H9 (cell line): Measurements from ENCODE around the gene RAB3B. TPM values are rescaled to one million over a fixed set of nuclear protein-coding genes. Genes with fewer than 3 reads are reported as not detected.

Source experiments
- DNase-seq: peaks from one replicate; pipeline ENCODE4 v3.0.0-alpha.2; 2017
- H2AFZ ChIP-seq: one replicate; pipeline ENCODE4 v1.6.1; 2013; ENCODE audit warnings: mild to moderate bottlenecking, low read length, control low read depth, moderate library complexity
- H2AK5ac ChIP-seq: 2 replicates; pipeline ENCODE4 v1.6.1; 2013; ENCODE audit warnings: low read length, control low read depth, mixed read lengths; ENCODE audit not compliant: insufficient read length
- H2BK120ac ChIP-seq: one replicate; pipeline ENCODE4 v1.6.1; 2013; ENCODE audit warnings: low read depth, mild to moderate bottlenecking, low read length, control low read depth, inconsistent platforms; ENCODE audit not compliant: poor library complexity, severe bottlenecking
- H2BK12ac ChIP-seq: 2 replicates; pipeline ENCODE4 v1.6.1; 2013; ENCODE audit warnings: low read length, control low read depth, mixed read lengths, low read depth; ENCODE audit not compliant: insufficient read length
- H2BK15ac ChIP-seq: 2 replicates; pipeline ENCODE4 v1.6.1; 2013; ENCODE audit warnings: low read depth, low read length, control low read depth
- H2BK20ac ChIP-seq: one replicate; pipeline ENCODE4 v1.6.1; 2013; ENCODE audit warnings: low read depth, mild to moderate bottlenecking, low read length, control low read depth, inconsistent platforms; ENCODE audit not compliant: poor library complexity, severe bottlenecking
- H2BK5ac ChIP-seq: 2 replicates; pipeline ENCODE4 v1.6.1; 2013; ENCODE audit warnings: low read length, control low read depth, mixed read lengths; ENCODE audit not compliant: insufficient read length
- H3K14ac ChIP-seq: 2 replicates; pipeline ENCODE4 v1.6.1; 2013; ENCODE audit warnings: low read length, control low read depth; ENCODE audit not compliant: insufficient read depth
- H3K18ac ChIP-seq: 2 replicates; pipeline ENCODE4 v1.6.1; 2013; ENCODE audit warnings: low read depth, mild to moderate bottlenecking, mixed read lengths, low read length, control low read depth; ENCODE audit not compliant: insufficient read length
- H3K23ac ChIP-seq: 2 replicates; pipeline ENCODE4 v1.6.1; 2013; ENCODE audit warnings: low read length, control low read depth, mixed read lengths, low read depth; ENCODE audit not compliant: insufficient read length
- H3K23me2 ChIP-seq: 2 replicates; pipeline ENCODE4 v1.6.1; 2013; ENCODE audit warnings: low read depth, mild to moderate bottlenecking, mixed read lengths, low read length, control low read depth; ENCODE audit not compliant: insufficient read length, poor library complexity, severe bottlenecking
- H3K27ac ChIP-seq: 2 replicates; pipeline ENCODE4 v1.5.1; 2013; ENCODE audit warnings: low read length, control low read depth, mixed read lengths, low read depth; ENCODE audit not compliant: insufficient read length
- H3K27me3 ChIP-seq: 2 replicates; pipeline ENCODE4 v1.6.1; 2013; ENCODE audit warnings: low read length, control low read depth, inconsistent platforms; ENCODE audit not compliant: insufficient read depth
- H3K4ac ChIP-seq: 2 replicates; pipeline ENCODE4 v1.6.1; 2013; ENCODE audit warnings: low read depth, mild to moderate bottlenecking, control low read depth, inconsistent platforms, low read length, moderate library complexity
- H3K4me1 ChIP-seq: 2 replicates; pipeline ENCODE4 v1.6.1; 2013; ENCODE audit warnings: low read length, control low read depth, inconsistent platforms; ENCODE audit not compliant: insufficient read depth
- H3K4me2 ChIP-seq: 2 replicates; pipeline ENCODE4 v1.6.1; 2013; ENCODE audit warnings: low read length, control low read depth, mixed read lengths; ENCODE audit not compliant: insufficient read length, insufficient read depth
- H3K56ac ChIP-seq: 2 replicates; pipeline ENCODE4 v1.6.1; 2013; ENCODE audit warnings: low read depth, mild to moderate bottlenecking, mixed read lengths, low read length, control low read depth; ENCODE audit not compliant: insufficient read length
- H3K79me1 ChIP-seq: 2 replicates; pipeline ENCODE4 v1.6.1; 2013; ENCODE audit warnings: low read depth, mild to moderate bottlenecking, moderate library complexity, low read length, control low read depth, inconsistent platforms; ENCODE audit not compliant: insufficient read depth, poor library complexity, severe bottlenecking
- H3K79me2 ChIP-seq: 2 replicates; pipeline ENCODE4 v1.6.1; 2013; ENCODE audit warnings: low read length, control low read depth, inconsistent platforms; ENCODE audit not compliant: insufficient read depth
- H3K9ac ChIP-seq: 2 replicates; pipeline ENCODE4 v1.6.1; 2013; ENCODE audit warnings: low read length, control low read depth, mixed read lengths; ENCODE audit not compliant: insufficient read length; ENCODE audit errors: extremely low read depth
- H3K9me3 ChIP-seq: one replicate; pipeline ENCODE4 v1.6.1; 2013; ENCODE audit warnings: low read depth, low read length, inconsistent platforms; ENCODE audit not compliant: control insufficient read depth
- H3T11ph ChIP-seq: one replicate; pipeline ENCODE4 v1.6.1; 2013; ENCODE audit warnings: mild to moderate bottlenecking, low read length, control low read depth, inconsistent platforms
- H4K20me1 ChIP-seq: one replicate; pipeline ENCODE4 v1.6.1; 2013; ENCODE audit not compliant: control insufficient read depth, insufficient read length, insufficient read depth
- H4K5ac ChIP-seq: 2 replicates; pipeline ENCODE4 v1.6.1; 2013; ENCODE audit warnings: low read depth, mild to moderate bottlenecking, mixed read lengths, low read length, control low read depth; ENCODE audit not compliant: insufficient read length
- H4K8ac ChIP-seq: replicated peaks from 2 replicates; pipeline ENCODE4 v1.6.1; 2013; ENCODE audit warnings: low read length, control low read depth, mixed read lengths, low read depth; ENCODE audit not compliant: insufficient read length
- H4K91ac ChIP-seq: 2 replicates; pipeline ENCODE4 v1.6.1; 2013; ENCODE audit warnings: low read depth, mild to moderate bottlenecking, moderate library complexity, mixed read lengths, low read length, control low read depth; ENCODE audit not compliant: insufficient read length
- H3K27ac Mint-ChIP-seq, 3 experiments: 2 replicates in 2 of 3; 3 replicates in 1 of 3; pipeline ENCODE4 v1.8.0; 2020 to 2021; ENCODE audit warnings: mixed read lengths in 3 of 3, mild to moderate bottlenecking in 1 of 3, moderate library complexity in 1 of 3
- H3K27me3 Mint-ChIP-seq: 2 replicates; pipeline ENCODE4 v1.8.0; 2021; ENCODE audit warnings: low read depth, mild to moderate bottlenecking, moderate library complexity, mixed read lengths
- H3K36me3 Mint-ChIP-seq, 3 experiments: 2 replicates in 2 of 3; 3 replicates in 1 of 3; pipeline ENCODE4 v1.8.0; 2020 to 2021; ENCODE audit warnings: low read depth in 3 of 3, mixed read lengths in 3 of 3; ENCODE audit not compliant: insufficient read depth in 1 of 3
- H3K4me1 Mint-ChIP-seq, 2 experiments: 2 replicates each; pipeline ENCODE4 v1.8.0; 2020; ENCODE audit warnings: mixed read lengths in 2 of 2
- H3K4me3 Mint-ChIP-seq, 2 experiments: 2 replicates in 1 of 2; 3 replicates in 1 of 2; pipeline ENCODE4 v1.8.0; 2020 to 2021; ENCODE audit warnings: mild to moderate bottlenecking in 2 of 2, mixed read lengths in 2 of 2, moderate library complexity in 1 of 2
- H3K9me3 Mint-ChIP-seq, 2 experiments: 2 replicates in 1 of 2; 3 replicates in 1 of 2; pipeline ENCODE4 v1.8.0; 2020; ENCODE audit warnings: mild to moderate bottlenecking in 2 of 2, mixed read lengths in 2 of 2, moderate library complexity in 1 of 2
- CTCF ChIP-seq: fragments of 200-600 bp; sonication (generic); conservative IDR thresholded peaks from 3 replicates; pipeline ENCODE4 v1.8.0; 2021; ENCODE audit warnings: antibody characterized with exemption, mild to moderate bottlenecking
- WGBS: extraction: QIAGEN DNeasy Blood & Tissue Kit; methylation state at CpG from one replicate; pipeline ENCODE4 v1.1.7; 2013; ENCODE audit warnings: missing lambda C conversion rate, low lambda C conversion rate, mixed read lengths; ENCODE audit not compliant: insufficient read length; ENCODE audit errors: extremely low coverage; 5-methylcytosine and 5-hydroxymethylcytosine counted together
- total RNA-seq: library from RNA; stranded (reverse); gene quantifications from 2 replicates; pipeline ENCODE4 v1.2.1, GENCODE V29; 2021

Gene RAB3B
- total RNA-seq, 1 experiment from 2014 or later: 30.6 TPM

- Mint-ChIP-seq H3K27me3 (no peaks in the 10 kb centered on the region), H3K4me1 (peaks cover 8 to 13% of the 10 kb centered on the region in 2 experiments), H3K27ac (no peak overlapping the region; a peak in 1 of 7 replicates), H3K9me3 (no peaks in the 10 kb centered on the region), H3K36me3 (peaks cover 4 to 51% (median 39%) of the 10 kb centered on the region in 3 experiments; a peak in 6 of 7 replicates), H3K4me3 (no peak overlapping the region)
- no peak overlapping the region for H3K23ac ChIP-seq
- no peak overlapping the region for H2BK120ac ChIP-seq
- no peak overlapping the region for H3T11ph ChIP-seq
- no peaks in the 10 kb centered on the region for H4K20me1 ChIP-seq
- WGBS: no CpG with 5 or more reads among the region's 5 CpGs
- H2BK5ac ChIP-seq: no peak overlapping the region
- no peak overlapping the region for H4K5ac ChIP-seq
- no peaks in the 10 kb centered on the region for H3K27me3 ChIP-seq
- H2BK15ac ChIP-seq: no peak overlapping the region
- no peaks in the 10 kb centered on the region for H3K79me2 ChIP-seq
- H3K14ac ChIP-seq: no peak overlapping the region
- no peaks in the 10 kb centered on the region for H3K9me3 ChIP-seq
- no peak overlapping the region for H2AK5ac ChIP-seq
- H3K56ac ChIP-seq: no peak overlapping the region
- H3K18ac ChIP-seq: no peak overlapping the region
- H3K23me2 ChIP-seq: no peaks in the 10 kb centered on the region
- DNase-seq: no peak
- no peak overlapping the region for H3K27ac ChIP-seq
- H2AFZ ChIP-seq: no peak overlapping the region
- H2BK20ac ChIP-seq: no peak overlapping the region
- no peak overlapping the region for H4K91ac ChIP-seq
- no peak overlapping the region for H3K9ac ChIP-seq
- no peak overlapping the region for H3K4me2 ChIP-seq
- no peak overlapping the region for H4K8ac ChIP-seq
- H3K4me1 ChIP-seq: no peaks in the 10 kb centered on the region
- no peak for TF ChIP-seq CTCF
- H3K79me1 ChIP-seq: no peaks in the 10 kb centered on the region
- no peak overlapping the region for H2BK12ac ChIP-seq
- no peak overlapping the region for H3K4ac ChIP-seq
Observed at GRCh38 chr1:51916587-51917405, 73.7 kb downstream of the RAB3B start.
